HG03139 (cell line): ENCODE results near the gene SLC35A4.
"Not testable (repeated sequence)": the region's sequence is repeated elsewhere in the genome, so short reads cannot be mapped to it uniquely, and the experiment has no call there.

Experiments
- ATAC-seq: cut with Tn5 transposase; IDR thresholded peaks from one replicate; pipeline ENCODE4 v1.9.1; 2021; ENCODE audit not compliant: unreplicated experiment

SLC35A4 gene

GRCh38 chr5:140557965-140558364, 6.7 kb upstream of the SLC35A4 start:
- ATAC-seq, result no peak

- ATAC-seq, result no peak
Observed at GRCh38 chr5:140558542-140558941, 6.1 kb upstream of the SLC35A4 start.

GRCh38 chr5:140560227-140560626, 4.4 kb upstream of the SLC35A4 start:
- ATAC-seq, result no peak

GRCh38 chr5:140561753-140562523, 2.7 kb upstream of the SLC35A4 start:
- ATAC-seq, result no peak

- no peak for ATAC-seq
Observed at GRCh38 chr5:140563596-140563995, 1.0 kb upstream of the SLC35A4 start.

GRCh38 chr5:140565024-140565779, 574 bp downstream of the SLC35A4 start:
- no peak for ATAC-seq

GRCh38 chr5:140565780-140566095, 1.1 kb downstream of the SLC35A4 start:
- ATAC-seq, result no peak

- ATAC-seq, result no peak
Observed at GRCh38 chr5:140566665-140567064, 2.0 kb downstream of the SLC35A4 start.

GRCh38 chr5:140567136-140567818, 2.6 kb downstream of the SLC35A4 start:
- ATAC-seq, result no peak

- ATAC-seq, result no peak
Observed at GRCh38 chr5:140567871-140568270, 3.2 kb downstream of the SLC35A4 start.

GRCh38 chr5:140568443-140569063, 3.9 kb downstream of the SLC35A4 start:
- ATAC-seq, result no peak

GRCh38 chr5:140569197-140569596, 4.6 kb downstream of the SLC35A4 start:
- no peak for ATAC-seq

GRCh38 chr5:140570058-140570457, 5.4 kb downstream of the SLC35A4 start:
- ATAC-seq, result no peak

GRCh38 chr5:140570488-140570887, 5.9 kb downstream of the SLC35A4 start:
- ATAC-seq, result no peak

GRCh38 chr5:140571105-140571504, 6.5 kb downstream of the SLC35A4 start:
- no peak for ATAC-seq

- no peak for ATAC-seq
Observed at GRCh38 chr5:140573683-140574082, 9.1 kb downstream of the SLC35A4 start.

- ATAC-seq, result no peak
Observed at GRCh38 chr5:140574165-140574564, 9.5 kb downstream of the SLC35A4 start.

- ATAC-seq, result no peak
Observed at GRCh38 chr5:140575309-140575708, 10.7 kb downstream of the SLC35A4 start.

GRCh38 chr5:140576776-140577201, 12.2 kb downstream of the SLC35A4 start:
- ATAC-seq, result no peak

GRCh38 chr5:140579188-140579747, 14.6 kb downstream of the SLC35A4 start:
- not testable (repeated sequence) for ATAC-seq

GRCh38 chr5:140587495-140587894, 22.9 kb downstream of the SLC35A4 start:
- no peak for ATAC-seq
